HG02973 (cell line): ENCODE measurements around the gene TBC1D32.
"Not testable (repeated sequence)": the region's sequence is repeated elsewhere in the genome, so short reads cannot be mapped to it uniquely, and the experiment has no call there.

Source experiments
- ATAC-seq: cut with Tn5 transposase; IDR thresholded peaks from one replicate; pipeline ENCODE4 v1.9.1; 2021; ENCODE audit warnings: moderate library complexity; ENCODE audit not compliant: unreplicated experiment

The TBC1D32 gene, protein sequence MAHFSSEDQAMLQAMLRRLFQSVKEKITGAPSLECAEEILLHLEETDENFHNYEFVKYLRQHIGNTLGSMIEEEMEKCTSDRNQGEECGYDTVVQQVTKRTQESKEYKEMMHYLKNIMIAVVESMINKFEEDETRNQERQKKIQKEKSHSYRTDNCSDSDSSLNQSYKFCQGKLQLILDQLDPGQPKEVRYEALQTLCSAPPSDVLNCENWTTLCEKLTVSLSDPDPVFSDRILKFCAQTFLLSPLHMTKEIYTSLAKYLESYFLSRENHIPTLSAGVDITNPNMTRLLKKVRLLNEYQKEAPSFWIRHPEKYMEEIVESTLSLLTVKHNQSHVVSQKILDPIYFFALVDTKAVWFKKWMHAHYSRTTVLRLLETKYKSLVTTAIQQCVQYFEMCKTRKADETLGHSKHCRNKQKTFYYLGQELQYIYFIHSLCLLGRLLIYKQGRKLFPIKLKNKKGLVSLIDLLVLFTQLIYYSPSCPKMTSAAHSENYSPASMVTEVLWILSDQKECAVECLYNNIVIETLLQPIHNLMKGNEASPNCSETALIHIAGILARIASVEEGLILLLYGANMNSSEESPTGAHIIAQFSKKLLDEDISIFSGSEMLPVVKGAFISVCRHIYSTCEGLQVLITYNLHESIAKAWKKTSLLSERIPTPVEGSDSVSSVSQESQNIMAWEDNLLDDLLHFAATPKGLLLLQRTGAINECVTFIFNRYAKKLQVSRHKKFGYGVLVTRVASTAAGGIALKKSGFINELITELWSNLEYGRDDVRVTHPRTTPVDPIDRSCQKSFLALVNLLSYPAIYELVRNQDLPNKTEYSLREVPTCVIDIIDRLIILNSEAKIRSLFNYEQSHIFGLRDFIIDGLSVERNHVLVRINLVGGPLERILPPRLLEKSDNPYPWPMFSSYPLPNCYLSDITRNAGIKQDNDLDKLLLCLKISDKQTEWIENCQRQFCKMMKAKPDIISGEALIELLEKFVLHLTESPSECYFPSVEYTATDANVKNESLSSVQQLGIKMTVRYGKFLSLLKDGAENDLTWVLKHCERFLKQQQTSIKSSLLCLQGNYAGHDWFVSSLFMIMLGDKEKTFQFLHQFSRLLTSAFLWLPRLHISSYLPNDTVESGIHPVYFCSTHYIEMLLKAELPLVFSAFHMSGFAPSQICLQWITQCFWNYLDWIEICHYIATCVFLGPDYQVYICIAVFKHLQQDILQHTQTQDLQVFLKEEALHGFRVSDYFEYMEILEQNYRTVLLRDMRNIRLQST

DNA sequence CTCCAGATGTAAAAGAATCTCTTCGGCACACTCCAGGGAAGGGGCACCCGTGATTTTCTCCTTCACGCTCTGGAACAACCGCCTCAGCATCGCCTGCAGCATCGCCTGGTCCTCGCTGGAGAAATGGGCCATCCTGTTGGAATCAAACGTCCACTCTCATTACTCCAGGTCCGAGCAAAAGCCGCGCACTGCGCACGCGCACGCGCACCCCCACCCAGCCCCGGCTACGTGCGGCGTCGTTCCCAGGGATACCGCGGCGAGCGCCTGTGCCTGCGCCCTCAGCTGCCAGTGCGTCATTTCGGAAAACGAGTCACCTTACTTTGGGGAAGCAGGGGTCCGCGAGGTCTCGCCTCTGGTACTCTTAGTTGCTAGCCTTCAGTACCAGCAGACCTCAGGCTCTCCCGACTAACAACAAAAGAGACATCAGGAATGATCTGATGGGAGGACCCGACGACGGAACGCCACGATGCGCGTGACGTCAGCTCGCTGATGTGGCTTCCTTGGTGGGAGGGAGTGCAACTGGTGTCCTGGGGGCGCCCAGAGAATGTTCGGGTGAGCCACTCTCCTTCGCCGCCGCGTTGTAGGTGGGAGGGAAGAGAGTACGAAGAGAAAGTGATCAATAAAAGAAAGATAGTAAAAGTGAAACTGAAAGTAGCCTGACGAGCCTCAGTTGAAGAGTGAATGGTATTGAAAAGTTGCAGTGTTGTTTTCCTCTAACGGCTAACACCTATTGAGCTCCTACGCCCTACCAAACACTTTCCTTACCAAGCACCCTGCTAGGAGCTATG, at the start of gene TBC1D32:
TSS of gene TBC1D32 (minus strand) at position 182 of the 788 bp plus-strand sequence. CDS start at position 132, 50 bp downstream.
- ATAC-seq: peak; percentile 86

DNA sequence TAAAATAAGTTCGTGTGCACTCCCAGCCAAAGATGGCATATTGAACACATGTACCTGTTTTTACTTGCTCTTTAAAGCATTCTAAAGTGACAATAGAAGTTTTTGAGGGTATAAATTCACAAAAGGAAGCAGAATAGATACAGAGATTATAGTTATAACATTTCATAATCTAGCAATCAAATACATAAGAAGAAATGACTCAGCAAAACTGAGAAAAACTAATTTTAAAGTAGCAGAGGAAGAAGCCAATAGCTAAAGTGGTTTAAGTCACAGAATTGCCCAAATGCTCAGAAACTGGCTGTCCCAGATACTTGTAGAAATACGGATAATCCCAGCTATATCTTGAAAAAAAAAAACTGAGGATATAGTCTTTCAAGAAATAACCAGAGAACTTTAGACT, 49.2 kb upstream of the TBC1D32 start:
- ATAC-seq: no peak

DNA sequence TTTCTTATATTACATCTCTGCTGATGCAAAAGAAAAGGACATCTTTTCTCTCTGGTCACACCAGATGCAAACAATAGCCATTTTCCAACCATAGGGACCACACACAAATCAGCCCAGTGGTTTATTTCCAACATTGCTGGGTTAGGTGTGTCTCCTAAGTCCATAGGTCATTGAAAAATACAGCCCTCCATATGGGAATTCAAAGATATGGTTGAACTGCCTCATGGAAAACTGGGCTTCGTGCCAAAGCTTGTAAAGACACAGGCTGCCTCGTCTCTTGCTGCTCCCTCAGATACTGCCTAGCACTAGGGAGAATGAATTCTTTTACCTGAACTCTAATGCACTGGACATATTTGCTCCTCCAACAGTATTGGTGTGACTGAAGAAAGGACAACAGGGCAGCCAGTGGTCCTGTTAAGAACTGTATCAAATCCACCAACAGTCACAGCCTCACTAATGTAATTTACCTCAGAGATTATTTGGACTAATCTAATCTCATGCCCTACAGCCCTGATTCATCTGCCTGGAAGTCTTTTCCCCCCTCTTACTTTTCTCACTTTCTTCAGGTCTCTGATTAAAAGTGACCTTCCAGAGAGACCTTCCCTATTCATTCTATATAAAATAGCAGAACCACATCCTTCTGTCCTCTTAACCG, 48.3 kb upstream of the TBC1D32 start:
- ATAC-seq: no peak

DNA sequence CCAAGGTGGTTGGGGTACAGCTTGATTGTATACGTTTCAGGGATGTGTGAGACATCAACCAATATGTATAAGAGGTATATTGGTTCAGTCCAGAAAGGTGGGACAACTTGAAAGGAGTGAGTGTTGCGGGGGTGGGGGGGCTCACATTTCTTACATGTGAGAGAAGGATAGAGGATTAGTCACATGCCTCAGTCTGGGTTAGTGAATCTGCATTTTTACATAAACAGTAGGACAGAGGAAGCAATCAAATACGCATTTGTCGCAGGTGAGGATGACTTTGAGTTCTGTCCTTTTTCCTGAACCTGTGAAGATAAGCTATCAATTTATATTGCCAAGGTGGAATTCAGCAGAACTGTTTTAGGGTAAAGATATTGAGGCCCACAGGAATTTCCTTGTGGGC, 42.1 kb upstream of the TBC1D32 start:
- ATAC-seq: no peak

DNA sequence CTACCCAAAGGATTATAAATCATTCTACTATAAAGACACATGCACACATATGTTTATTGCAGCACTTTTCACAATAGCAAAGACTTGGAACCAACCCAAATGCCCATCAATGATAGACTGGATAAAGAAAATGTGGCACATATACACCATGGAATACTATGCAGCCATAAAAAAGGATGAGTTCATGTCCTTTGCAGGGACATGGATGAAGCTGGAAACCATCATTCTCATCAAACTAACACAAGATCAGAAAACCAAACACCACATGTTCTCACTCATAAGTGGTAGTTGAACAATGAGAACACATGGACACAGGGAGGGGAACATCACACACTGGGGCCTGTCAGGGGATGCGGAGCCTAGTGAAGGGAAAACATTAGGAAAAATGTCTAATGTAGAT, 39.9 kb upstream of the TBC1D32 start:
- ATAC-seq: not testable (repeated sequence)

DNA sequence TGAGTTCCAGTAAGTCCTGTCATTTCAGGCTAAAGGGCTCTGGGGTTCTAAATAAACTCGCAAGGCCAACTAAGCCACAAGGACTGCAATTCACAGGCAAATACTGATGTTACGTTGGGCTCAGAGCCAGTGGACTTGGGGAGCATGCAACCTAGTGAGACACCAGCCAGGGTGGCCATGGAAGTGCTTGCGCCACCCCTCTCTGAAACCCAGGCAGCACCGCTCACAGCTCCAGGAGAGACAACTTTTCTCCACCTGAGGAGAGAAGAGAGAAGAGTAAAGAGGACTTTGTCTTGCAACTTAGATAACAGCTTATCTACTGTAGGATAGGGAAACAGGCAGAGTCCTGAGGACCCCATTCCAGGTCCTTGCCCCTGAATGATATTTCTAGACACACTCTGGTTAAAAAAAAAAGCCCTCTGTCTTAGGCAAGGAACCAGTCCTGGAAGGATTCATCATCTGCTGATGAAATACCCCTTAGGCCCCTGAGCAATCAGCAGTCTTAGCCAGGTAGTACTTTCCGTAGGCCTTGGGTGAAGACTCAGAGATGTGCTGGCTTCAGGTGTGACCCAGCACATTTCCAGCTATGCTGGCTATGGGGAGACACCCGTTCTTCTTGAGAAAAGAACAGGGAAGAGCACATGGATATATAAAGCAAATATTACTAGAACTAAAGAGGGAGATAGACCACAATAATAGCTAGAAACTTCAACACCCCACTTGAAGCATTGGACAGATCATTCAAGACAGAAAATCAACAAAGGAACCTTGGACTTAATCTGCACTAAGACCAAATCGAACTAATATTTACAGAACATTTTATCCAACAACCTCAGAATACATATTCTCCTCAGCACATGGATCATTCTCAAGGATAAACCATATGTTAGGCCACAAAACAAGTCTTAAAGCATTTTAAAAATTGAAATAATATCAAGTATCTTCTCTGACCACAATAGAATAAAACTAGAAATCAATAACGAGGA, 31.5 kb upstream of the TBC1D32 start:
- ATAC-seq: no peak

DNA sequence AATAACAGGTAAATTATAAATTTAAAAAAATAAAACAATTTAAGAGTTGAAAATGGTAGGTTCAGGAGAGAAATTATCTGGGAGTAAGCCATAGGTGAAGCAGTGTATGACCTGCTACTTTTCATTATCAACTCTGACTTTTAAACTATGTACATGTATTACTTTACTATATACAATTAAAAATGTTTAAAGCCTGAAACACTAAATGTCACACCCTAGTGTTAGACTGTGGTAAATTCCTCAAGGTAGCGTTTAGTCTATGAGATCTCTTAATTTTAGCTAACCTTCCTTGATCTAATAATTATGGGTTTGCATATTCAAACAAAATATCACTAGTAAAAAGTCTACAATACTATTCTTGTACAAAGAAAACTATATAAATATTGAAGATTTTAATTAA, 22.3 kb upstream of the TBC1D32 start:
- ATAC-seq: no peak

DNA sequence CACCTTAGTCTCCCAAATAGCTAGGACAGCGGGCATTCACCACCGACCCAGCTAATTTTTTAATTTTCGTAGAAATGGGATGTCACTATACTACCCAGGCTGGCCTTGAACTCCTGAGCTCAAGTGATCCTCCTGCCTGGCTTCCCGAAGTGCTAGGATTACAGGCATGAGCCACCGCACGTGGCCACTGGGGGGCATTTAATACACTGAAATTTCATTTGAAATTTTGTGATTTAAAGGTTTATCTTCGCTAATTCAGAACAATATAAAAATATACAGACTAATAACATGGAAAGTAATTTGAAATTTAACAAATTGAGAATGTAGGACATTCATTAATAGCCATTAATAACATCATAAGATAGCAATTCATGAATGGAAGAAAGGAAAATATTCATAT, 20.5 kb upstream of the TBC1D32 start:
- ATAC-seq: no peak

DNA sequence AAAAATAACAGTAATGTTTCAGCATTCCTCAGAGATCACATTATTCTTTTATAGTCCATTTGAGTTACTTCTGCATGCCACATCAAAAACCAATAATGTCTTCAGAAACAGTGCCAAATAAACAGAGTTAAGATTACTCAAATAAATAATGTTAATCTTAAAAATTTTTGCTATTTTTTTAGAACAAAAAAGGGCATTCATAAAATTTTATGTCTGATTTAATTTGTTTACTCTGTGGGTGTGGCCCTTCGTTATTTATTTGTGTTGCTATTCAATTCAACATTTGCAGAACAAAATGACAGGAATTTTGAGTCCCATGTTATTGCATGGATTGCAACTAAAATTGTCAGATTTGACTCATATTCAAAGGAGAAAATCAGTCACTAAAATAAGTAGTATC, 18.7 kb upstream of the TBC1D32 start:
- ATAC-seq: no peak

DNA sequence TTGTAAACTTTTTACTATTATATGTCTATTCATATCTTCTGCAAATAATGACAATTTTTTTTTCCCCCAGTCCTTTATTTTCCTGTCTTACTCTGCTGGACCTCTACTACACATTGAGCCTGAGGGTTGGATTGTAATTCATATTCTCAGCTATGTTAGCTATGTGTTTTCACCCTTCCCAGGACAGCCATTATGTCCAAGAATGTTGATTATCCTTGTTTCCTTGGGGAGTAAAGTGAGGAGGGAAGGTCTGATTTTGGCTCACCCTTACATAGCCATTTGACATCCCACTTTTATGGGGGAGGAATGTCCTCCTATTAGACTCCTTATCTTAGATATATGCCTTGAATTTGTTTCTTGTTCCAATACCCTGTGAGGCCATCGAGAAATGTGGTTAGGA, 17.6 kb upstream of the TBC1D32 start:
- no peak for ATAC-seq

DNA sequence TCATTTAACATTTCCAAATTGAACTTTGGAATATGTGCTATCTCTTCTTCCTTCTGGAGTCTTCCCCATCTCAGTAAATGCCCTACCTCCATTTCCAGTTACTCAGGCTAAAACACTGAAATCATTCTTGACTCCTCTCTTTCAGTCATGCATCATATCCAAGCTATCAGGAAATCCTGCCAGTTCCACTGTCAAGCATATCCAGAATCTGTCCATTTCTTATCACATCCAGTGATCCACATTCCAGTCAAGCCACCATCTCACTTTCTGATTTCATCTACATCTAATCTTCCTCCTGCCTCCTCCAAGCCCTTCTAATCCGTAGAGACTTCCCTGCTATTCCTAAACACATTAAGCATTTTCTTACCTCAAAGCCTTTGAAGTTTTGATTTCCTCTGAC, 15.3 kb upstream of the TBC1D32 start:
- no peak for ATAC-seq

DNA sequence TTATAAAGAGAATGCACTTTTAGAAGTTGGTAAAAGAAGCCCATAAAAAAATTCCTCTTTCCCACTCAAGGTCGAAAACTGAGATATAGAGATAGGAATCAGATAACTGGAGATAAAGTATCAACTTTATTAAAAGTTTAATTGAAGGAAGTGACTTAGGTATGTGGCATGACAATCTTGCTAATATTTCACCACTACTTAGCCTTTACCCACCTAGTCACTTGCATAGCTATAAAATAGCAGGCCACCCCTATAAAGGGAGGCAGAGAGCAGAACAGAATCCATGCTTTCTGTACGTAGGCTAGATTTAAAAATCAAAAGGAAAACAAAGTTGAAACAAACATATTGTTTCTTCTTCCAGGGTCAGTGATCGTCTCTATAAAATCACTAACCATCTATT, 13.2 kb upstream of the TBC1D32 start:
- ATAC-seq: no peak

DNA sequence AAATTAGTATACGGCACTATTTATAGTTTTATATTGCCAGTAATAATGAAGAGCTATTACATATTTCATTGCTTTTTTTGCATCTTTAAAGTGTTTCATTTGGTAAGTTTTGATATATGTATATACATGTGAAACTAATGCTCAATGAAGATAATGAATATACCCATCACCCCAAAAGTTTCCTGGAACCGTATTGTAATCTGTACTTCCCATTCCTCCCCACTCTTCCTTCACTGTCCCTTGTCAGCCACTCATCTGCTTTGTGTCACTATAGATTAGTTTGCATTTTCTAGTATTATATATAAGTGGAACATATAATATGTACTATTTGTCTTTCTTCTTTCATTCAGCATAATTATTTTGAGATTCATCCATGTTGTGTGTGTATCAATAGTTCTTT, 10.3 kb upstream of the TBC1D32 start:
- ATAC-seq: no peak

DNA sequence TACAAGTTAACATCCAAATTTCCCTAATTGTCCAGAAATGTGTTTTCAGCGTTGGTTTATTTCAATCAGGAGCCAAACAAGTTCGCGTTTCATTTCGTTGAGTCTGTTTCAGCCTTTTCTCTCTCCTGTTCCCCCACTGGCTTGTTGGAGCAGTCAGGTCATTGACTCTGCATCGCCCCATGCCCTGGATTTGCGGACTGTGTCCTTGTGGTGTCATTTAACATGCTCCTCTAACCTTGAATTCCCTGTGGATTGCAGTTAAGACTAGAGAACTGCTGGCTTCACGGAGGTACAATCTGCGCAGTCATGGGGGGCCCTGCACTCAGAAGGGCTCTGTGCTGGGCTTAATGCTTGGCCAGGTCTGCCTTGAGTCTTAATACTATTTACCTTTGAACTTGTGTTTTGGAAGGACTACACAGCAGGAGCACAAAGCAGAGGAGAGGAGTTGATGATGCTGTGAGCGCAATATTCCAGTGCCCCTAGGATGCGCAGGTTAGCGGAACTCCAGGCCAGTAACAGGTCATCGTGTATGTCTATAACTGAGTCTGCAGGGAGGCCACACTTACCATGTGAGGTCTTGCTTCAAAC, 5.5 kb upstream of the TBC1D32 start:
- ATAC-seq: no peak

DNA sequence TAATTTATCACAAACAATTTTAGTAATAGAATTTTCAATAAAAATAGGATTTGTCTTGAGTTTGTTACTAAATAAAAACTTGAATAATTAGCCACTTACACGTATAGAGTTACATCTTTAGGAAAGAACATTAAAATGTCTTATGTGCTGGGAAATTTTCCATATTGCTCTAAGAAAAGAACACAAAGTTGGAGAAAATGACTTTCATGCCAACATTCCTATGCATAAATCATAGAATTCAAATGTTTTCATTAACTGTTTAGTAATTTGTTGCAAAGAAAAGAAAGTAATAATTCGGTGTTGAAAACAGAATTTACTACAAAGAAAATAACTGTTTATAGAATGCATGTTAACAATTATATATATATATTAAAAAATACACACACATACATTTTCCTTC, 4.7 kb upstream of the TBC1D32 start:
- ATAC-seq: no peak

DNA sequence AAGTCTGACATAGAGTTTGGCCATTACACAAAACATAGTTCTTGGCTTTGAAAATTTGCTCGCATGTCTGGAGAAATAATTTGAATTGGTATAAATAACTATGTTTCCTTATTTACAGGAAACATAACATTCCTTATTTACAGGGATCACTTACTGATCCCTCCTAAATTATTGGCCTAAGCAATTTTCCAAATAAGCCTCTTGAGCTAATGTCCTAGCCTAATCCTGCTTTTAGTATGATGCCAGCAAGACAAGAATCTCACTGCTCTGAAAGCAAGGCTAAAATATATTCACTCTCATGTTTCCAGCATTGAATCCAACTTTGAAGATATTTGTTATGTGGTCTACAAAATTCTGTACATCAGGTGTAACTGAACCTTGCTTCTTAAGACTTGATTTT, 4.1 kb upstream of the TBC1D32 start:
- no peak for ATAC-seq

DNA sequence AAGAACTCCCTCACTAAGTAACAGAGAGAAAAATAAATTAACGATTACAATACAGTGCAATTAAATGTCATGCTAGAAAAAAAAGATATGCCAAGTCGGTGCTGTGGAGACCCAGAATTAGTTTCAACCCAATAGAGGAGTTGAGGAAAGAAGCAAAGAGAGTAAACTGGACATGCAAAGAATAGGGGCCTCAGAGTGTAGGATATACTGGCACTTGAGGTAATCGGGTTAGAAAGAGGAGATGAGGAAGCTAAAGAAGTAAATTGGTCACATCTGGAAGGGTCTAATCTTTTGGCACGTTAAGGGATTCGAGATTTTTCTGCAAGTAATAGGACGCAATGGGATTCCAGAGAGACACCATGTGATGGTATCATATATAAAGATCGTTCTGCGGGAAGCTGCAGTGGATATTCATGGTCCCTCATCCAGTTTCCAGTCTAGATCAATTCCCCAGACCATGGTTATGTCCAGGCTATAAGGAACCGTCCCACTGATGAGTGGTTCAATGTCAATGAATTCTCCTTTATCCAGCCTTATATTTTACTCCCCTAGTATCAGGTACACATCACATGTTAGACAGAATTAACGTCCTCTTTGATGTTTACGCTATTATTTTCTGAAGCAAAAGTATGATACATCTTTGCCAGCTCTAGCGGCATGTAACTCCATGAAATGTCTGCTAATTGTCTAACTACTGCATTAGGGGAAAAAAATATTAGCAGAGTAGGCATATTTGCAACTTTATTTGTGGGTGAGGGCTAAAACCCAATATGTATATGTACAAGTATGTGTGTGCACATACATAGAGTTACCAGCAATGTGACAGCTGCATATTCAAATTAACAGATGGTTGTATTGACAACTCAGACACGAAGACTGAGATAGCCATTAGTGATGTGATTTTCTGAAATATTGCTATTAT, 1.1 kb upstream of the TBC1D32 start:
- no peak for ATAC-seq
